Urinary bladder (tissue), 4 donors: Measurements from ENCODE around the gene TSPAN15. TPM values are rescaled to one million over a fixed set of nuclear protein-coding genes. Genes with fewer than 3 reads are reported as not detected.
A peak's percentile ranks its signal among the peaks of the same experiment; 100 is the strongest.

ENCODE experiments used
- DNase-seq: peaks from one replicate; pipeline ENCODE4 v3.0.0-alpha.2; 2015; ENCODE audit errors: extremely low spot score
- H3K27ac ChIP-seq: one replicate; pipeline ENCODE4 v1.5.1; 2013; ENCODE audit warnings: low read depth, mild to moderate bottlenecking, moderate library complexity
- H3K36me3 ChIP-seq: one replicate; pipeline ENCODE4 v1.6.1; 2013; ENCODE audit warnings: mild to moderate bottlenecking, moderate library complexity; ENCODE audit not compliant: insufficient read depth
- H3K4me1 ChIP-seq: one replicate; pipeline ENCODE4 v1.6.1; 2013; ENCODE audit warnings: mild to moderate bottlenecking, moderate library complexity; ENCODE audit not compliant: insufficient read depth
- H3K4me3 ChIP-seq: one replicate; pipeline ENCODE4 v1.5.1; 2013; ENCODE audit warnings: low read depth, low read length
- WGBS: extraction: QIAGEN DNeasy Blood & Tissue Kit; methylation state at CpG from one replicate; pipeline ENCODE4 v1.1.7; 2013; 5-methylcytosine and 5-hydroxymethylcytosine counted together
- polyA plus RNA-seq: library from polyadenylated mRNA; stranded (reverse); fragments of 200-250 nt; gene quantifications from one replicate; pipeline ENCODE4 v1.2.3, GENCODE V29; 2013
- total RNA-seq: library from RNA; depleted of rRNA; stranded (reverse); fragments of >200 nt; gene quantifications from one replicate; pipeline ENCODE4 v1.2.3, GENCODE V29; 2014
- donor health status: healthy with polysubstance abuse.
- donor health status: healthy.

TSPAN15 gene
- total and polyA plus RNA-seq, 2 donors: 38.0 to 88.1 TPM

GRCh38 chr10:69469976-69470375 lies 18.7 kb downstream of the TSPAN15 start:
- no peak for DNase-seq
- Histone ChIP-seq H3K4me1 (no peaks in the 10 kb centered on the region), H3K36me3 (no peaks in the 10 kb centered on the region), H3K4me3 (no peak overlapping the region), H3K27ac (no peak overlapping the region)
- WGBS: 95% methylated on average over 1 of the region's 1 CpG

- no peak for DNase-seq
- no peaks in the 10 kb centered on the region for H3K4me1 ChIP-seq
These were observed 19.5 kb downstream of the TSPAN15 start for GRCh38 chr10:69470463-69471384.

GRCh38 chr10:69472142-69472541 lies 20.9 kb downstream of the TSPAN15 start:
- DNase-seq: no peak
- 92% methylated on average over 4 of the region's 4 CpGs for whole genome bisulfite sequencing
- Histone ChIP-seq H3K27ac (no peak overlapping the region), H3K36me3 (no peaks in the 10 kb centered on the region), H3K4me3 (no peak overlapping the region), H3K4me1 (no peaks in the 10 kb centered on the region)

More at GRCh38 chr10:69470463-69471384, 19.5 kb downstream of the TSPAN15 start:
- Histone ChIP-seq H3K4me3 (no peak overlapping the region), H3K27ac (no peak overlapping the region), H3K36me3 (no peaks in the 10 kb centered on the region)
- 69% methylated on average over 8 of the region's 8 CpGs for WGBS

GRCh38 chr10:69472544-69472943 lies 21.3 kb downstream of the TSPAN15 start:
- DNase-seq: no peak
- no peaks in the 10 kb centered on the region for H3K4me1 ChIP-seq

GRCh38 chr10:69473304-69473990 lies 22.2 kb downstream of the TSPAN15 start:
- Histone ChIP-seq H3K27ac (no peak overlapping the region), H3K36me3 (no peaks in the 10 kb centered on the region), H3K4me3 (no peak overlapping the region), H3K4me1 (no peaks in the 10 kb centered on the region)
- WGBS: 56% methylated on average over 10 of the region's 10 CpGs
- DNase-seq: no peak

More at GRCh38 chr10:69472544-69472943, 21.3 kb downstream of the TSPAN15 start:
- 70% methylated on average over 4 of the region's 4 CpGs for WGBS
- H3K36me3 ChIP-seq: no peaks in the 10 kb centered on the region
- H3K27ac ChIP-seq: no peak overlapping the region
- no peak overlapping the region for H3K4me3 ChIP-seq

- no peak for DNase-seq
- WGBS: 17% methylated on average over 9 of the region's 9 CpGs
- Histone ChIP-seq H3K27ac (peak overlapping the region; percentile 55), H3K36me3 (no peaks in the 10 kb centered on the region), H3K4me3 (no peak overlapping the region), H3K4me1 (no peaks in the 10 kb centered on the region)
These were observed 23.6 kb downstream of the TSPAN15 start for GRCh38 chr10:69474742-69475432.

- Histone ChIP-seq H3K4me1 (no peaks in the 10 kb centered on the region), H3K36me3 (no peaks in the 10 kb centered on the region), H3K27ac (peak overlapping the region; percentile 33), H3K4me3 (no peak overlapping the region)
- DNase-seq: no peak
- 47% methylated on average over 2 of the region's 2 CpGs for WGBS
These were observed 24.2 kb downstream of the TSPAN15 start for GRCh38 chr10:69475433-69475830.

- no peak for DNase-seq
- H3K4me3 ChIP-seq: no peak overlapping the region
- 78% methylated on average over 8 of the region's 8 CpGs for WGBS
- no peaks in the 10 kb centered on the region for H3K4me1 ChIP-seq
- H3K36me3 ChIP-seq: no peaks in the 10 kb centered on the region
- H3K27ac ChIP-seq: no peak overlapping the region
These were observed 26.8 kb downstream of the TSPAN15 start for GRCh38 chr10:69477968-69478597.

- Histone ChIP-seq H3K4me1 (no peaks in the 10 kb centered on the region), H3K4me3 (no peak overlapping the region), H3K27ac (peak overlapping the region; percentile 40), H3K36me3 (no peaks in the 10 kb centered on the region)
- no peak for DNase-seq
- 26% methylated on average over 7 of the region's 7 CpGs for WGBS
These were observed 28.2 kb downstream of the TSPAN15 start for GRCh38 chr10:69479240-69480067.

- DNase-seq: no peak
- H3K4me1 ChIP-seq: no peaks in the 10 kb centered on the region
These were observed 28.8 kb downstream of the TSPAN15 start for GRCh38 chr10:69480068-69480412.

GRCh38 chr10:69481305-69481704 lies 30.0 kb downstream of the TSPAN15 start:
- Histone ChIP-seq H3K36me3 (no peaks in the 10 kb centered on the region), H3K4me1 (no peaks in the 10 kb centered on the region), H3K27ac (peak overlapping the region; percentile 45), H3K4me3 (no peak overlapping the region)
- no peak for DNase-seq
- 57% methylated on average over 6 of the region's 6 CpGs for WGBS

More at GRCh38 chr10:69480068-69480412, 28.8 kb downstream of the TSPAN15 start:
- Histone ChIP-seq H3K27ac (peak overlapping the region; percentile 40), H3K36me3 (no peaks in the 10 kb centered on the region), H3K4me3 (no peak overlapping the region)
- WGBS: 11% methylated on average over 1 of the region's 1 CpG

- Histone ChIP-seq H3K4me1 (no peaks in the 10 kb centered on the region), H3K4me3 (no peak overlapping the region), H3K36me3 (no peaks in the 10 kb centered on the region), H3K27ac (no peak overlapping the region)
- DNase-seq: no peak
- 91% methylated on average over 4 of the region's 4 CpGs for WGBS
These were observed 30.7 kb downstream of the TSPAN15 start for GRCh38 chr10:69481811-69482524.
